ENCODE data around the gene MDH2.
"Not testable (repeated sequence)": the region's sequence is repeated elsewhere in the genome, so short reads cannot be mapped to it uniquely, and the experiment has no call there.

The MDH2 gene

GRCh38 chr7:76072243-76073148 is 24.6 kb downstream of the MDH2 start:
- no peak for DNase-seq (ENCODE audit: low read depth in 2 of 2)

- DNase-seq (ENCODE audit: low read depth in 2 of 2) = no peak
Measured at GRCh38 chr7:76073335-76073990, 25.6 kb downstream of the MDH2 start.

DNA sequence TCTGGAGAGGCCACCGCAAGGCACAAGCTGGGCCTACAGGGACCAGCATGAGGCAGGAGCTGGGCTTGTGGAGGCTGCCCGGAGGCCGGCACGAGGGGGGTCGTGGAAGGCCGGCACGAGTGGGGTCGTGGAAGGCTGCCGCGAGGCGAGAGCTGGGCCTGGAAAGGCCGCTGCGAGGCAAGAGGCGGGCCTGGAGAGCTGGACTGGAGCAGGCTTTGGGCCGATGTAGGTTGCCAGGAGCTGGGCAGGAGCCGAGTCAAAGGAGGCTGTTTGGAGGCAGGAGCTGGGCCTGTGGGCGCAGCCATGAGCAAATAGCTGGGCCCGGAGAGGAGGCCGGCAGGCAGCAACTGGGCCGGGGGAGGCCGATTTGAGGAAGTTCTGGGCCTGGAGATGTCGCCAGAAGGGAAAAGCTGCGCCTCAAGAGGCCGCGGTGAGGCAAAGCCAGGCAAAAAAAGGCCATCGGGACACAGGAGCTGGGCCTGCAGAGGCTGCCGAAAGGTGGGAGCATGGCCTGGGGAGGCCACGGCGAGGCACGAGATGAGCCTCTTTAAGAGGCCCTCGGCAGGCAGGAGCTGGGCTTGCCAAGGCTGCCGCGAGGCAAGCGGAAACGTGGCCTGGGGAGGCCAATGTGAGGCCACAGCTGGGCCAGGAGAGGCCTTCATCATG is 26.5 kb downstream of the MDH2 start:
- DNase-seq (ENCODE audit: low read depth in 2 of 2) = no peak

- DNase-seq (ENCODE audit: low read depth in 2 of 2) = no peak
Measured at GRCh38 chr7:76074972-76075370, 27.1 kb downstream of the MDH2 start.

DNA sequence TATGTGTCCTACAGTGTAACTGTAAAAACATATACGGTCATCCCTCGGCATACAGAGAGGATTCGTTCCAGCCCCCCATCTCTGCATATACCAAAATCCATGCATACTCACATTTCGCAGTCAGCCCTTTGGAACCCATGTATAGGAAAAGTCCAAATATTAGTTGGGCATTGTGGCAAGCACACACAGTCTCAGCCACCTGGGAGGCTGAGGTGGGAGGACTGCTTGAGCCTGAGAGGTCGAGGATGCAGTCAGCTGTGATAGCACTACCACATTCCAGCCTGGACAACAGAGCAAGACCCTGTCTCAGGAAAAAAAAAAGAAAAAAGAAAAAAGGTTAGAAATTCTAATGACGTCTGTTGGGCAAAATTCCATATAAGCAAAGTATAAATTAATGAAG is 29.1 kb downstream of the MDH2 start:
- no peak for DNase-seq (ENCODE audit: low read depth in 2 of 2)

- no peak for DNase-seq (ENCODE audit: low read depth in 2 of 2)
Measured at GRCh38 chr7:76077435-76077834, 29.5 kb downstream of the MDH2 start.

- DNase-seq (ENCODE audit: low read depth in 2 of 2) = no peak
Measured at GRCh38 chr7:76080204-76080603, 32.3 kb downstream of the MDH2 start.

DNA sequence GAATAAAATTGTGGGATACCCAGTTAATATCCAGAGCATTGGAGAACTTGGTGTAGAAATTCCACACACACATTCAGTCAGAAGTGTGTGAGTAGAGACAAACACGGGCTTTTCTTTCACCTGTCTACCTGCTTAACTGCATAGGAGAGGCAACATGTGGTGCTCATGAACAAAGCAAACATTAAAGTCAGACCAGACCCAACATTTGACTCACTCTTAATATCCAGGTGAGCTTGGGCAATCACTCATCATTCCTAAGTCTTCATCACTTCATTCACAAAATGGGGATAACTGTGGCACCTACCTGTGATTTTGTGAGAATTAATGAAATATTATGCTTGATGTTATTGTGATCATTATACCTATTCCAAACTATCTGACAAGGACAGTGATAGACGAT is 36.2 kb downstream of the MDH2 start:
- not testable (repeated sequence) for DNase-seq (ENCODE audit: low read depth in 2 of 2)

DNA sequence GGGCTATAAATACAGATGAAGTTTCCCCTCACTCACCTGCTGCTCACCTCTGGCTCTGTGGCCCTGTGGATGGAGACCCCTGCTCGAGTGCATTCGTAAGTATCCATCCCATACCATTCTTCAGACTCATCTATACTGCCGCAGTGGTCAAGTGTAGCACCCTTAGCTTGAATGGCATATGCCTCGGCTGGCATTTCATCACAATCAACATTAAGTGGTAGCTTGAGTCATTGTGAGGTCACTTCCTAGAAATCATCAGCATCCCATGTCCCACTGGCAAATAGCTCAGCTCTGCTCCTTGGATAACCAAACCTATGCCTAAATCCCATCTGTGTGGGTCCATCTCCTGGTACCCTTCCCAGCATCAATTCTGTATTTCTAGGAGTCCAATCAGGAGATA is 38.2 kb downstream of the MDH2 start:
- no peak for DNase-seq (ENCODE audit: low read depth in 2 of 2)

GRCh38 chr7:76087362-76087791 is 39.5 kb downstream of the MDH2 start:
- not testable (repeated sequence) for DNase-seq (ENCODE audit: low read depth in 2 of 2)

DNA sequence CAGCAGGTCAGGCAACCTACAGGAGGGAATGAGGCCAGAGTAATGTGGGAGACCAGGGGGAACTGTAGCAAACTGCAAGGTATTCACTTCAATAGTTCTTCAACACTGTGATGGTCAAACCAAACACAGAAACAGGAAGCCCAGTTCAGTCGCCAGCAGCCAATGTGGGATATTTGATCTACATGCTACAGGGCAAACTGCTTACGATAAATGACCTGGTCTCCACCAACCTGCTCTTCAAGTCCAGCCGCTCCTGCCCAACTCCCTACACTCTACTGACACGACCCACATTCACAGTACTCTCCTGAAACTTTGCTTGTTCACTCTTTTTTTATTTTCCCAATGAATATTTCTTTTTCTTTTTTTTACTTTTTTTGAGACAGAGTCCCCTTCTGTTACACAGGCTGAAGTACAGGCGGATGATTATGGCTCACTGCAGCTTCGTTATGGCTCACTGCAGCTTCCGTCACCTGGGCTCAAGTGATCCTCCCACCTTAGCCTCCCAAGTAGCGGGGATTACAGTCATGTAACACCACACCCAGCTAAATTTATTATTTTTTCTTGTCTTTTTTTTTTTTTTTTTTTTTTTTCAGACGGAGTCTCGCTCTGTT is 42.1 kb downstream of the MDH2 start:
- no peak for DNase-seq (ENCODE audit: low read depth in 2 of 2)

GRCh38 chr7:76091506-76091905 is 43.6 kb downstream of the MDH2 start:
- DNase-seq (ENCODE audit: low read depth in 2 of 2) = no peak

- DNase-seq (ENCODE audit: low read depth in 2 of 2) = not testable (repeated sequence)
Measured at GRCh38 chr7:76093531-76093930, 45.6 kb downstream of the MDH2 start.

- DNase-seq (ENCODE audit: low read depth in 2 of 2) = not testable (repeated sequence)
Measured at GRCh38 chr7:76094326-76094725, 46.4 kb downstream of the MDH2 start.

GRCh38 chr7:76095908-76096307 is 48.0 kb downstream of the MDH2 start:
- DNase-seq (ENCODE audit: low read depth in 2 of 2) = no peak

DNA sequence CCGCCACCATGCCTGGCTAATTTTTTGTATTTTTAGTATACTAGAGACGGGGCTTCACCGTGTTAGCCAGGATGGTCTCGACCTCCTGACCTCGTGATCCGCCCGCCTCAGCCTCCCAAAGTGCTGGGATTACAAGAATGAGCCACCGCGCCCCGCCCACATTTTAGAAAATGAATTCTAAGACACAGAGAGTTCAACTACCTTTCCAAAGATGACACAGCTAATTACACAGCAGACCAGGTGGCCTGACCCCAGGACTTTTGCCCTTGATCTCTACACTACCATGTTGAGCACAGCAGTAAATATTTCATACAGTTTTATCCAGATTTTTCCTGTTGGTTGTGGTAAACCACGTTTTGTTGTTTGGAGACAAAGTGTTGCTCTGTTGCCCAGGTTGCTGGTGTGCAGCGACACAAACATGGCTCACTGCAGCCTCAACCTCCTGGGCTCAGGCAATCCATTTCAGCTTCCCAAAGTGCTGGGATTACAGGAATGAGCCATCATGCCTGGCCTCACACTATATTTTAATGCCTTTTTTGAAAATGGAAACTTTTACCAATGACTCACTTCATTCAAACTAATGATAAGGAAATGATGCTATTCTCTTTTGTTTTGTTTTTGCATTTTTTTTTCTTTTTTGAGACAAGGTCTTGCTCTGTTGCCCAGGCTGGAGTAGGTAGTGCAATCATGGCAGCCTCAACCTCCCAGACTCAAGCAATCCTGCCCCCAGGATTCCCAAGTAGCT is 54.0 kb downstream of the MDH2 start:
- not testable (repeated sequence) for DNase-seq (ENCODE audit: low read depth in 2 of 2)

DNA sequence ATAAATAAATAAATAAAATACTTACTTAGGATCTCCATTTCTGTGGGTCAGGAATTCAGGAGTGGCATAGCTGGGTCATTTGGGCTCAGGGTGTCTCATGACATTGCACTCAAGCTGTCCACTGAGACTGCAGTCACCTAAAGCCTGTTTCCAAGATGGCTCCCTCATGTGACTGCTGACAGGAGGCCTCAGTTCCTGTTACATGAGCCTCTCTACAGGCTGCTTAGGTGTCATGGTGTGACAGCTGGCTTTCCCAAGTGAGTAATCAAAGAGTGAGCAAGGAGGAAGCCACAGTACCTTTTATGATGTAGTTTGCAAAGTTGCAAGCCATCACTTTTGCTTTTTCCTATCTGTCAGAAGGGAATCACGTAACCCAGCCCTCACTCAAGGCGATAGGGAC is 55.9 kb downstream of the MDH2 start:
- DNase-seq (ENCODE audit: low read depth in 2 of 2) = not testable (repeated sequence)

GRCh38 chr7:76106130-76106529 is 58.2 kb downstream of the MDH2 start:
- not testable (repeated sequence) for DNase-seq (ENCODE audit: low read depth in 2 of 2)

DNA sequence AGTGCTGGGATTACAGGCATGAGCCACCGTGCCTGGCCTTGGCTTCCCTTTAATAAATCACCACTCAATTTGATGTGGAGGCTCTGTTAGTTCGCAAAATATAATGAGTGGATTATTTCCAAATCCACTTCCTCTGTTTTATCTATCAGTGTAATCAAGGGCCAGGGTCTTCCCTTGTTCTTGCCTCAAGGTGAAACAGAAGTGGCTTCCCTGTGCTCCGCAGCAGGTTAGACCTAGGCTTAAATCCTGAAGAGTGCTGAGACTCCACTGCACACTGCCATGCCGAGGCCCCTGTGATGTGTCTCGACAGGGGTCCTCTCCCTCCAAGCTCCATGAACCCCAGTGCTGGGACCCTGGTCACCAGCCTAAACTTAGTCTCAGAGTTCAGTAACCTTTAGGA is 59.0 kb downstream of the MDH2 start:
- no peak for DNase-seq (ENCODE audit: low read depth in 2 of 2)

GRCh38 chr7:76108540-76109233 is 60.8 kb downstream of the MDH2 start:
- DNase-seq (ENCODE audit: low read depth in 2 of 2) = no peak

Measured in stimulated activated CD8-positive, alpha-beta memory T cell treated with anti-CD3 and anti-CD28 coated beads, Interleukin-15, amount 100 ng/mL, for 48 hours (primary cell).